Caco-2 (cell line): ENCODE data around the gene ULK1. TPM values are rescaled to one million over a fixed set of nuclear protein-coding genes. Genes with fewer than 3 reads are reported as not detected.

Experiments used
- BruUV-seq: library from RNA; stranded (reverse); fragments of 400-500 nt; replicated peaks from 2 replicates; lab custom pipeline; 2021; lab: Mats Ljungman, UMichigan
- CTCF ChIA-PET: fragments of 300-600 bp; sonication (Branson Sonifier 250); formaldehyde crosslinking; loops from one replicate; lab custom pipeline; 2022; ENCODE audit warnings: antibody characterized with exemption; lab: Charles Lee
- POLR2A ChIA-PET: fragments of 300-600 bp; sonication (Branson Sonifier 250); formaldehyde crosslinking; loops from one replicate; lab custom pipeline; 2022; ENCODE audit warnings: antibody characterized with exemption; lab: Charles Lee
- DNase-seq, 2 experiments: peaks; one replicate each; pipeline versions ENCODE4 v3.0.0 to v3.0.0-alpha.2; 2020 to 2022
- H3K27me3 ChIP-seq: replicated peaks from 2 replicates; pipeline ENCODE4 v1.6.0; 2011; ENCODE audit warnings: low read length; ENCODE audit not compliant: control insufficient read depth, insufficient read depth
- H3K36me3 ChIP-seq: 2 replicates; pipeline ENCODE4 v1.5.1; 2011; ENCODE audit warnings: low read length; ENCODE audit not compliant: control insufficient read depth, insufficient read depth
- H3K4me1 ChIP-seq: fragments of 250-450 bp; sonication (Bioruptor Pico); 2 replicates; pipeline ENCODE4 v1.5.1; 2020; ENCODE audit warnings: mild to moderate bottlenecking
- H3K4me3 ChIP-seq: 2 replicates; pipeline ENCODE4 v1.5.1; 2011; ENCODE audit warnings: low read depth, mild to moderate bottlenecking, control low read depth, low read length
- H3K9me3 ChIP-seq: fragments of 250-450 bp; sonication (Bioruptor Pico); 2 replicates; pipeline ENCODE4 v1.5.1; 2020; ENCODE audit warnings: mild to moderate bottlenecking, moderate library complexity
- H3K27ac Mint-ChIP-seq: one replicate; pipeline ENCODE4 v1.8.0; 2022; ENCODE audit warnings: mixed read lengths; ENCODE audit not compliant: unreplicated experiment
- H3K27me3 Mint-ChIP-seq: one replicate; pipeline ENCODE4 v1.8.0; 2022; ENCODE audit warnings: mixed read lengths; ENCODE audit not compliant: insufficient read depth, unreplicated experiment
- H3K36me3 Mint-ChIP-seq: one replicate; pipeline ENCODE4 v1.8.0; 2022; ENCODE audit warnings: mild to moderate bottlenecking, mixed read lengths; ENCODE audit not compliant: insufficient read depth, unreplicated experiment
- H3K4me1 Mint-ChIP-seq: one replicate; pipeline ENCODE4 v1.8.0; 2022; ENCODE audit warnings: low read depth, mixed read lengths; ENCODE audit not compliant: unreplicated experiment
- H3K4me3 Mint-ChIP-seq: one replicate; pipeline ENCODE4 v1.8.0; 2022; ENCODE audit warnings: mild to moderate bottlenecking, moderate library complexity, mixed read lengths; ENCODE audit not compliant: unreplicated experiment
- H3K9me3 Mint-ChIP-seq: one replicate; pipeline ENCODE4 v1.8.0; 2022; ENCODE audit warnings: mixed read lengths; ENCODE audit not compliant: unreplicated experiment
- CTCF ChIP-seq, 2 experiments: fragments of 200-600 bp in 1 of 2; IDR thresholded peaks; 1 replicate in 1 of 2; 2 replicates in 1 of 2; pipeline versions ENCODE4 v1.5.1 to v1.8.0; 2011 to 2022; ENCODE audit warnings: antibody characterized with exemption in 1 of 2, control low read depth in 1 of 2, inconsistent platforms in 1 of 2, low read depth in 1 of 2, low read length in 1 of 2, mild to moderate bottlenecking in 1 of 2, moderate library complexity in 1 of 2; ENCODE audit not compliant: insufficient read depth in 1 of 2, severe bottlenecking in 1 of 2, unreplicated experiment in 1 of 2
- intact Hi-C: fragments of 100-400 bp; cut with micrococcal nuclease; formaldehyde crosslinking; loops from one replicate; pipeline ENCODE4 v1.10.0; 2022; ENCODE audit not compliant: unreplicated experiment
- total RNA-seq: library from RNA; stranded (reverse); gene quantifications from 2 replicates; pipeline ENCODE4 v1.2.3, GENCODE V29; 2022

ULK1 gene
- total RNA-seq, 1 experiment from 2014 or later, result 61.1 TPM

- no peaks in the 10 kb centered on the region for H3K27me3 ChIP-seq
- H3K9me3 ChIP-seq, result no peaks in the 10 kb centered on the region
- BruUV-seq, result TSS peak; percentile 69
- no peak overlapping the region for H3K4me3 ChIP-seq
- H3K4me1 Mint-ChIP-seq, result no peaks in the 10 kb centered on the region
- no peaks in the 10 kb centered on the region for H3K4me1 ChIP-seq
- H3K9me3 Mint-ChIP-seq, result no peaks in the 10 kb centered on the region
- no peak for TF ChIP-seq CTCF (IDR thresholded peaks at IDR 0.05; ENCODE audit: insufficient read depth in 1 of 2, low read depth in 1 of 2, low read length in 1 of 2, severe bottlenecking in 1 of 2, unreplicated experiment in 1 of 2)
- H3K27me3 Mint-ChIP-seq, result no peaks in the 10 kb centered on the region
- no peaks in the 10 kb centered on the region; the same call in 1 of the 2 replicates for H3K36me3 ChIP-seq
- H3K4me3 Mint-ChIP-seq, result no peak overlapping the region
- DNase-seq, result no peak
- H3K27ac Mint-ChIP-seq, result no peak overlapping the region
- intact Hi-C loops, result no loop called here
- peaks cover 12% of the 10 kb centered on the region for H3K36me3 Mint-ChIP-seq
- CTCF ChIA-PET, result interaction anchor here (1.1 kb wide), 1 partner anchor 86 kb away, joined by 3 read pairs; no protein-coding TSS in a partner anchor
- POLR2A ChIA-PET, result no interaction called here
These were observed 27.7 kb downstream of the ULK1 start for GRCh38 chr12:131921866-131922769.

- TF ChIP-seq CTCF (IDR thresholded peaks at IDR 0.05; ENCODE audit: insufficient read depth in 1 of 2, low read depth in 1 of 2, low read length in 1 of 2, severe bottlenecking in 1 of 2, unreplicated experiment in 1 of 2), result no peak
- Histone ChIP-seq H3K36me3 (no peaks in the 10 kb centered on the region; the same call in 1 of the 2 replicates), H3K4me1 (no peaks in the 10 kb centered on the region; the same call in 1 of the 2 replicates), H3K4me3 (no peak overlapping the region), H3K27me3 (no peaks in the 10 kb centered on the region), H3K9me3 (no peaks in the 10 kb centered on the region)
- Mint-ChIP-seq H3K4me3 (no peak overlapping the region), H3K9me3 (no peaks in the 10 kb centered on the region), H3K4me1 (peaks cover 1% of the 10 kb centered on the region), H3K36me3 (peaks cover 13% of the 10 kb centered on the region), H3K27me3 (no peaks in the 10 kb centered on the region), H3K27ac (no peak overlapping the region)
- no peak for DNase-seq
- no TSS peak for BruUV-seq
- ChIA-PET CTCF (interaction anchor here (1.1 kb wide), 1 partner anchor 87 kb away, joined by 3 read pairs; no protein-coding TSS in a partner anchor), POLR2A (no interaction called here)
- intact Hi-C loops, result no loop called here
These were observed 28.4 kb downstream of the ULK1 start for GRCh38 chr12:131922772-131923171.

- Mint-ChIP-seq H3K27ac (no peak overlapping the region), H3K27me3 (no peaks in the 10 kb centered on the region), H3K36me3 (peaks cover 18% of the 10 kb centered on the region), H3K9me3 (no peaks in the 10 kb centered on the region), H3K4me1 (peaks cover 4% of the 10 kb centered on the region), H3K4me3 (no peak overlapping the region)
- no peak for TF ChIP-seq CTCF (IDR thresholded peaks at IDR 0.05; ENCODE audit: insufficient read depth in 1 of 2, low read depth in 1 of 2, low read length in 1 of 2, severe bottlenecking in 1 of 2, unreplicated experiment in 1 of 2)
- no peak for DNase-seq
- Histone ChIP-seq H3K4me1 (no peaks in the 10 kb centered on the region; the same call in 1 of the 2 replicates), H3K27me3 (no peaks in the 10 kb centered on the region), H3K4me3 (no peak overlapping the region), H3K36me3 (no peaks in the 10 kb centered on the region; the same call in 1 of the 2 replicates), H3K9me3 (no peaks in the 10 kb centered on the region)
- ChIA-PET POLR2A (no interaction called here), CTCF (interaction anchor here (1.1 kb wide), 1 partner anchor 88 kb away, joined by 3 read pairs; no protein-coding TSS in a partner anchor)
- no TSS peak for BruUV-seq
- intact Hi-C loops, result no loop called here
These were observed 28.8 kb downstream of the ULK1 start for GRCh38 chr12:131923260-131923659.
